Measurements from ENCODE around the gene GJA5.

GJA5 gene

GRCh38 chr1:147750618-147751217 lies 9.7 kb downstream of the GJA5 start:
- no peak for DNase-seq (ENCODE audit: low read depth, low spot score)
- POLR2A ChIA-PET, result no interaction called here
- no peak for TF ChIP-seq CTCF (IDR thresholded peaks at IDR 0.05; ENCODE audit: insufficient read depth, low read length, missing control alignments)

GRCh38 chr1:147749792-147750191 lies 10.6 kb downstream of the GJA5 start:
- ChIA-PET POLR2A (no interaction called here), CTCF (no interaction called here)
- no peak overlapping the region for H3K4me3 ChIP-seq (ENCODE audit: low read depth, low read length)
- no peak for DNase-seq (ENCODE audit: low read depth, low spot score)
- TF ChIP-seq CTCF (IDR thresholded peaks at IDR 0.05; ENCODE audit: insufficient read depth, low read length, missing control alignments), result no peak

More at GRCh38 chr1:147750618-147751217, 9.7 kb downstream of the GJA5 start:
- no peak overlapping the region for H3K4me3 ChIP-seq (ENCODE audit: low read depth, low read length)
- CTCF ChIA-PET, result no interaction called here

GRCh38 chr1:147748676-147749350 lies 11.6 kb downstream of the GJA5 start:
- no peak for TF ChIP-seq CTCF (IDR thresholded peaks at IDR 0.05; ENCODE audit: insufficient read depth, low read length, missing control alignments)
- ChIA-PET CTCF (no interaction called here), POLR2A (no interaction called here)

GRCh38 chr1:147747966-147748365 lies 12.4 kb downstream of the GJA5 start:
- ChIA-PET CTCF (no interaction called here), POLR2A (no interaction called here)
- no peak for DNase-seq (ENCODE audit: low read depth, low spot score)
- H3K4me3 ChIP-seq (ENCODE audit: low read depth, low read length), result no peak overlapping the region
- TF ChIP-seq CTCF (IDR thresholded peaks at IDR 0.05; ENCODE audit: insufficient read depth, low read length, missing control alignments), result no peak

More at GRCh38 chr1:147748676-147749350, 11.6 kb downstream of the GJA5 start:
- no peak for DNase-seq (ENCODE audit: low read depth, low spot score)
- H3K4me3 ChIP-seq (ENCODE audit: low read depth, low read length), result no peak overlapping the region

GRCh38 chr1:147745271-147745670 lies 15.1 kb downstream of the GJA5 start:
- H3K4me3 ChIP-seq (ENCODE audit: low read depth, low read length), result no peak overlapping the region
- no peak for TF ChIP-seq CTCF (IDR thresholded peaks at IDR 0.05; ENCODE audit: insufficient read depth, low read length, missing control alignments)
- ChIA-PET POLR2A (no interaction called here), CTCF (no interaction called here)
- no peak for DNase-seq (ENCODE audit: low read depth, low spot score)

- TF ChIP-seq CTCF (IDR thresholded peaks at IDR 0.05; ENCODE audit: insufficient read depth, low read length, missing control alignments), result no peak
- no peak overlapping the region for H3K4me3 ChIP-seq (ENCODE audit: low read depth, low read length)
- ChIA-PET CTCF (no interaction called here), POLR2A (no interaction called here)
- no peak for DNase-seq (ENCODE audit: low read depth, low spot score)
These were observed 19.3 kb downstream of the GJA5 start for GRCh38 chr1:147741065-147741464.

All from AG04449 (cell line).